CD8-positive, alpha-beta memory T cell (primary cell): Measurements from ENCODE around the gene SRGAP2C. TPM values are rescaled to one million over a fixed set of nuclear protein-coding genes. Genes with fewer than 3 reads are reported as not detected.
"Not testable (repeated sequence)": the region's sequence is repeated elsewhere in the genome, so short reads cannot be mapped to it uniquely, and the experiment has no call there.

ENCODE experiments used
- CTCF ChIA-PET: fragments of 350-600 bp; sonication (Branson Sonifier 250); formaldehyde crosslinking; loops from one replicate; lab custom pipeline; 2021; ENCODE audit warnings: antibody characterized with exemption; lab: Charles Lee
- POLR2A ChIA-PET: fragments of 350-600 bp; sonication (Branson Sonifier 250); formaldehyde crosslinking; loops from one replicate; lab custom pipeline; 2021; ENCODE audit warnings: antibody characterized with exemption; lab: Charles Lee
- DNase-seq, 5 donors: peaks; one replicate each; pipeline versions ENCODE4 v3.0.0 to v3.0.0-alpha.2; 2020 to 2022; ENCODE audit warnings: mixed read lengths in 1 of 5
- H3K27ac ChIP-seq: one replicate; pipeline ENCODE4 v1.7.0; 2013; ENCODE audit warnings: low read depth, mild to moderate bottlenecking, low read length, moderate library complexity
- H3K27me3 ChIP-seq: 2 replicates; pipeline ENCODE4 v1.7.0; 2013; ENCODE audit warnings: low read length, mild to moderate bottlenecking; ENCODE audit not compliant: insufficient read depth, poor library complexity, severe bottlenecking
- H3K36me3 ChIP-seq: 2 replicates; pipeline ENCODE4 v1.7.0; 2013; ENCODE audit warnings: mild to moderate bottlenecking, low read length, moderate library complexity; ENCODE audit not compliant: insufficient read depth
- H3K4me1 ChIP-seq: 2 replicates; pipeline ENCODE4 v1.7.0; 2013; ENCODE audit warnings: mild to moderate bottlenecking, low read length, moderate library complexity; ENCODE audit not compliant: insufficient read depth
- H3K4me3 ChIP-seq: 2 replicates; pipeline ENCODE4 v1.7.0; 2013; ENCODE audit warnings: mild to moderate bottlenecking, low read length
- H3K9me3 ChIP-seq: 2 replicates; pipeline ENCODE4 v1.7.0; 2013; ENCODE audit warnings: mild to moderate bottlenecking, low read length
- H3K27ac Mint-ChIP-seq, 8 donors: one replicate each; pipeline ENCODE4 v1.8.0; 2020 to 2021; ENCODE audit warnings: mixed read lengths in 8 of 8, mild to moderate bottlenecking in 6 of 8, inconsistent platforms in 3 of 8, moderate library complexity in 3 of 8
- H3K27me3 Mint-ChIP-seq, 2 donors: one replicate each; pipeline ENCODE4 v1.8.0; 2020 to 2021; ENCODE audit warnings: mixed read lengths in 2 of 2, mild to moderate bottlenecking in 1 of 2, moderate library complexity in 1 of 2
- H3K36me3 Mint-ChIP-seq, 3 donors: one replicate each; pipeline ENCODE4 v1.8.0; 2020 to 2021; ENCODE audit warnings: mixed read lengths in 3 of 3, inconsistent platforms in 1 of 3, mild to moderate bottlenecking in 1 of 3
- H3K4me1 Mint-ChIP-seq, 3 donors: one replicate each; pipeline ENCODE4 v1.8.0; 2020 to 2021; ENCODE audit warnings: mixed read lengths in 3 of 3, inconsistent platforms in 1 of 3, mild to moderate bottlenecking in 1 of 3
- H3K4me3 Mint-ChIP-seq, 7 donors: one replicate each; pipeline ENCODE4 v1.8.0; 2020 to 2021; ENCODE audit warnings: mixed read lengths in 7 of 7, mild to moderate bottlenecking in 6 of 7, moderate library complexity in 4 of 7, inconsistent platforms in 2 of 7
- H3K9me3 Mint-ChIP-seq, 5 donors: one replicate each; pipeline ENCODE4 v1.8.0; 2020 to 2022; ENCODE audit warnings: mixed read lengths in 5 of 5, mild to moderate bottlenecking in 3 of 5, moderate library complexity in 2 of 5, inconsistent platforms in 1 of 5
- polyA plus RNA-seq: library from polyadenylated mRNA; unstranded; fragments of 300-500 nt; fragmentation: Illumina TruSeq; gene quantifications from one replicate; pipeline ENCODE4 v1.2.3, GENCODE V29; 2021
- total RNA-seq, 2 experiments: library from RNA; stranded (reverse); gene quantifications; one replicate each; pipeline ENCODE4 v1.2.3, GENCODE V29; 2021

Gene SRGAP2C
- total RNA-seq (10 to 100 TPM; 17.1 to 18.1 TPM), polyA plus RNA-seq (2.5 TPM)

GRCh38 chr1:121184290-121185127, at the start of gene SRGAP2C, which contains the start of gene FAM72B:
Gene SRGAP2C (plus strand): TSS chr1:121184975. CDS start chr1:121187447, 2,472 bp downstream.
Gene FAM72B (minus strand): TSS chr1:121184340. CDS start chr1:121183489, 851 bp downstream.
- H3K27ac ChIP-seq, CTCF ChIA-PET: not testable (repeated sequence)
- H3K4me3 Mint-ChIP-seq = peak within 1 kb of the TSS; percentile 89 to 99 (median 93)

DNA sequence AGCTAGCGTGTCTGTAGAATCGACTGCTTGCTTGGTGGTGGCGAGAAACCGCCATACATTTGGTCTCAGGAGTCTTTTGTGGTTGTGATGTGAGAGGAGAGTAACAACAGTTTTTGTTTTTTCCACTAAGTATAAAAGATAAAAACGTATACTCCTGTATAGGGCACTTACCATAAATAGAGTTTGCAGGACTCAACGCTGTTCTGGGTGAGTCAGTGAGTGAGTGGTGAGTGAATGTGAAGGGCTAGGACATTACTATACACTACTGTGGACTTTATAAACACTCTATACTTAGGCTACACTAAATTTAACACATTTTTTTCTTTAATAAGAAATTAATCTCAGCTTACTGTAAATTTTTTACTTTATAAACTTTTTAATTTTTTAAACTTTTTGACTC, 44.4 kb upstream of the SRGAP2C start:
- POLR2A ChIA-PET, H3K27me3 ChIP-seq, H3K4me1 ChIP-seq, H3K9me3 Mint-ChIP-seq, H3K4me1 Mint-ChIP-seq, H3K27ac Mint-ChIP-seq, DNase-seq, H3K4me3 Mint-ChIP-seq, H3K36me3 ChIP-seq, CTCF ChIA-PET, H3K27me3 Mint-ChIP-seq, H3K9me3 ChIP-seq, H3K27ac ChIP-seq, H3K36me3 Mint-ChIP-seq, H3K4me3 ChIP-seq: not testable (repeated sequence)

More at GRCh38 chr1:121184290-121185127, at the start of gene SRGAP2C, which contains the start of gene FAM72B:
- H3K9me3 ChIP-seq, POLR2A ChIA-PET, H3K9me3 Mint-ChIP-seq, H3K4me1 Mint-ChIP-seq, H3K27me3 ChIP-seq, H3K36me3 Mint-ChIP-seq, H3K4me3 ChIP-seq, H3K27me3 Mint-ChIP-seq, H3K36me3 ChIP-seq, H3K4me1 ChIP-seq: not testable (repeated sequence)
- H3K27ac Mint-ChIP-seq = peak within 1 kb of the TSS; percentile 72 to 97 (median 84)
- peak; percentile 81 to 97 (median 96) for DNase-seq

DNA sequence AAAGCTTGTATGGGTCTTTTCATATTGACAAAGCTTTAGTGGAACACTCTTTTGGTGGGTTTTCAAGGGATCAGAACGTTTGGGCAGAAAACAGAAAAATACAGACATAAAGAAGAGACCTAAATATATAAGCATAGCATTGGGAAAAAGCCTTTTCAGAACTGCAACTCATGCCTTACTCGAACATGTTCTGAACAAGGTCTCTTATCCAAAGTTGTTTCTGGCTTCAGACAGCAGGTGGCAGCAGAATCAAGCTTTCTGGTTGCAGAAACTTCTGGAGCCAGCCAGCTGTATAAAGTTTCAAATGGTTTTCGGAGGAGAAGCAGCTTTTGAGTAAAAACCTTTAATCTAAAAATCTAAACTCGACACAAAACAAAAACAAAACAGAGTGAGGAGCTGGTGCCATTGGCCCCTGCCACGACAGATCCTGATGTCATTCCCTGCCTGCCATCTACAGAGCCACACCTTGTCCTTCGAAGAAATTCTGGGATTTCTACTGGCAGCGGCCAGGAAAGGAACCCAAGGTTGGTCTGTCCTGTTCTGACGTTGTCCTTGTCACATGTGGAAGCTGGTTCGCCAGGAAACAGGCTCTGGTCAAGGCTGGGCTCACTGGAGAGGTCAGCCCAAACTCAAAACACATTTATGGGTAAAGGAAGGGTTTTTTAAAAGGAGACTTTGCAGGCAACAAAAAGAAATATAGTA, 36.1 kb upstream of the SRGAP2C start:
- H3K27me3 ChIP-seq, H3K4me1 ChIP-seq, H3K4me3 Mint-ChIP-seq, H3K9me3 Mint-ChIP-seq, H3K9me3 ChIP-seq, H3K27ac ChIP-seq, CTCF ChIA-PET, H3K36me3 Mint-ChIP-seq, DNase-seq, H3K36me3 ChIP-seq, H3K4me3 ChIP-seq, POLR2A ChIA-PET, H3K27ac Mint-ChIP-seq, H3K4me1 Mint-ChIP-seq, H3K27me3 Mint-ChIP-seq: not testable (repeated sequence)

GRCh38 chr1:121151294-121151693, 33.5 kb upstream of the SRGAP2C start:
- H3K27ac Mint-ChIP-seq, H3K36me3 ChIP-seq, H3K4me3 ChIP-seq, H3K27me3 Mint-ChIP-seq, CTCF ChIA-PET, H3K9me3 Mint-ChIP-seq, H3K36me3 Mint-ChIP-seq, POLR2A ChIA-PET, H3K27ac ChIP-seq, DNase-seq, H3K4me3 Mint-ChIP-seq, H3K9me3 ChIP-seq, H3K27me3 ChIP-seq, H3K4me1 ChIP-seq, H3K4me1 Mint-ChIP-seq: not testable (repeated sequence)

GRCh38 chr1:121152788-121153187, 32.0 kb upstream of the SRGAP2C start:
- CTCF ChIA-PET = not testable (repeated sequence)

GRCh38 chr1:121154811-121155210, 30.0 kb upstream of the SRGAP2C start:
- not testable (repeated sequence) for H3K4me1 Mint-ChIP-seq

More at GRCh38 chr1:121152788-121153187, 32.0 kb upstream of the SRGAP2C start:
- H3K36me3 ChIP-seq, H3K27ac ChIP-seq, H3K4me3 Mint-ChIP-seq, H3K9me3 Mint-ChIP-seq, H3K27me3 ChIP-seq, H3K4me1 ChIP-seq, DNase-seq, H3K9me3 ChIP-seq, H3K36me3 Mint-ChIP-seq, POLR2A ChIA-PET, H3K27me3 Mint-ChIP-seq, H3K27ac Mint-ChIP-seq, H3K4me3 ChIP-seq, H3K4me1 Mint-ChIP-seq: not testable (repeated sequence)

DNA sequence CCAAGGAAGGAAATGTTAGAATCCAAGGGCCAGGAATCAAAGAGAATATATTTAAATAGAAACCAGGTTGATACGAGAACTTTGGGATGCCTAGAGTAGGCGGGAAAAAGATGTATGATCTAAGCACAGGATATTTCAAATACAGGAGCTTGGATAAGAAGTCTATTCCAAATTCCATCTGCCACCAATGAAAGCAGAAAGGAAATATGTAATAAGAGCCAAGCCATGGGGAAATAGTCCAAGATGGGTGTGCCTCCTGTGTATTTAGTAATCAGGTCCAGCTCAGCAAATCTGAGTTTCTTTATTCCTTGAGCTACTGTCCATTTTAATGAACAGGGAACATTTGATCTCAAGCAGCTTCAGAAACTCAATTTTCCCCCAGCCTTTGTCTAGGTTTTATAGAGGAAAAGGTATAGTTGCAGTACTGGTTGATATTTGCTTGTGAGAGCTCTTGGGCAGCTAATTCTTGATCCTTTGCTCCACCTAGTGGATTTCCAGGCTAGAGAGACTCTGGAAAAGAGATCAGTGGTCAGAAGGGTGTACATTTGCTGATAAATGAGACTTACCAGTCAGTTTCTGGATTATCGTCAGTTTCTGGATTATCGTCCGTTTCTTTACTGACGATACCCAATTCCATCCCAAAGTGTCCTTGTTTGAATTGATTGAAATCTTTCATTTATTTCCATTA, 29.0 kb upstream of the SRGAP2C start:
- CTCF ChIA-PET, H3K36me3 Mint-ChIP-seq, H3K9me3 ChIP-seq, H3K4me1 ChIP-seq, H3K36me3 ChIP-seq, H3K4me3 ChIP-seq, H3K27me3 Mint-ChIP-seq, H3K4me1 Mint-ChIP-seq, H3K27ac Mint-ChIP-seq, H3K9me3 Mint-ChIP-seq, H3K27me3 ChIP-seq, H3K27ac ChIP-seq, POLR2A ChIA-PET, DNase-seq, H3K4me3 Mint-ChIP-seq: not testable (repeated sequence)

More at GRCh38 chr1:121154811-121155210, 30.0 kb upstream of the SRGAP2C start:
- H3K27ac ChIP-seq, DNase-seq, H3K36me3 ChIP-seq, H3K27ac Mint-ChIP-seq, H3K27me3 Mint-ChIP-seq, H3K9me3 Mint-ChIP-seq, H3K27me3 ChIP-seq, H3K4me1 ChIP-seq, POLR2A ChIA-PET, H3K9me3 ChIP-seq, CTCF ChIA-PET, H3K4me3 Mint-ChIP-seq, H3K4me3 ChIP-seq, H3K36me3 Mint-ChIP-seq: not testable (repeated sequence)

DNA sequence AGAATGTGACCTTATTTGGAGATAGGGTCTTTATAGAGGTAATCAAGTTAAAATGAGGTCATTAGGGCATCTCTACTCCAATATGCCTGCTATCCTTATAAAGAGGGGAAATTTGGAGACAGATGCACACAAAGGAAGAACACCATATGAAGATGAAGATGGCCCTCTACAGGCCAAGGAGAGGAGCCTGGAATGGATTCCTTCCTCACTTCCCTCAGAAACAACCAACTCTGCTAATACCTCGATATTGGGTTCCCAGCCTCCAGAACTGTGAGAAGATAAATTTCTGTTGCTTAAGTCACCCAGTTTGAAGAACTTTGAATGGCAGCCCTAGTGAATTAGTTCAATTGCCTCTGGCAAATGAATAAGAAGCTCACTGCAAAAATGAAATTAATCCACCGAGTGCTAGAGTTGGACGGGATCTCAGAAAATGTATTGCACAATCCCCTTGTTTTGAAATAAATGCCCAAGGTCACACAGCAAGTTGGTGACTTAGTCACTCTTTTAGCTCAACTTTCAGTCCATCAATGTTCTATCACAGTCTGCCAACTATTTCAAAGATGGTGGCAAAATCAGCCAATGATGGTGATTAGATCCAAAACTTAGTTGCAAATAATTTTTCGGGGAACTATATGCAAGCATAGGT, 27.7 kb upstream of the SRGAP2C start:
- DNase-seq, H3K27me3 Mint-ChIP-seq, H3K9me3 Mint-ChIP-seq, H3K4me3 ChIP-seq, H3K4me1 Mint-ChIP-seq, H3K4me1 ChIP-seq, H3K27ac ChIP-seq, H3K27ac Mint-ChIP-seq, H3K36me3 ChIP-seq, H3K36me3 Mint-ChIP-seq, H3K4me3 Mint-ChIP-seq, H3K9me3 ChIP-seq, H3K27me3 ChIP-seq, POLR2A ChIA-PET, CTCF ChIA-PET: not testable (repeated sequence)
